Subcutaneous adipose tissue (tissue), 4 donors: ENCODE data around the gene EIF2D. TPM values are rescaled to one million over a fixed set of nuclear protein-coding genes. Genes with fewer than 3 reads are reported as not detected.

Source experiments
- CTCF ChIP-seq: fragments of 450-650 bp; IDR thresholded peaks from one replicate; pipeline ENCODE4 v1.5.1; 2016; ENCODE audit warnings: low read depth, mild to moderate bottlenecking, control low read depth, antibody characterized with exemption, moderate library complexity
- total RNA-seq, 4 donors: library from RNA; depleted of rRNA; stranded (reverse); fragments of >200 nt; gene quantifications; one replicate each; pipeline ENCODE4 v1.1.0, GENCODE V29; 2016

EIF2D gene
- total RNA-seq, 4 donors from 2014 or later, result 43.5 to 64.6 (median 51.4) TPM

- TF ChIP-seq CTCF, result no peak
Observed at GRCh38 chr1:206565995-206566394, 46.3 kb downstream of the EIF2D start.

DNA sequence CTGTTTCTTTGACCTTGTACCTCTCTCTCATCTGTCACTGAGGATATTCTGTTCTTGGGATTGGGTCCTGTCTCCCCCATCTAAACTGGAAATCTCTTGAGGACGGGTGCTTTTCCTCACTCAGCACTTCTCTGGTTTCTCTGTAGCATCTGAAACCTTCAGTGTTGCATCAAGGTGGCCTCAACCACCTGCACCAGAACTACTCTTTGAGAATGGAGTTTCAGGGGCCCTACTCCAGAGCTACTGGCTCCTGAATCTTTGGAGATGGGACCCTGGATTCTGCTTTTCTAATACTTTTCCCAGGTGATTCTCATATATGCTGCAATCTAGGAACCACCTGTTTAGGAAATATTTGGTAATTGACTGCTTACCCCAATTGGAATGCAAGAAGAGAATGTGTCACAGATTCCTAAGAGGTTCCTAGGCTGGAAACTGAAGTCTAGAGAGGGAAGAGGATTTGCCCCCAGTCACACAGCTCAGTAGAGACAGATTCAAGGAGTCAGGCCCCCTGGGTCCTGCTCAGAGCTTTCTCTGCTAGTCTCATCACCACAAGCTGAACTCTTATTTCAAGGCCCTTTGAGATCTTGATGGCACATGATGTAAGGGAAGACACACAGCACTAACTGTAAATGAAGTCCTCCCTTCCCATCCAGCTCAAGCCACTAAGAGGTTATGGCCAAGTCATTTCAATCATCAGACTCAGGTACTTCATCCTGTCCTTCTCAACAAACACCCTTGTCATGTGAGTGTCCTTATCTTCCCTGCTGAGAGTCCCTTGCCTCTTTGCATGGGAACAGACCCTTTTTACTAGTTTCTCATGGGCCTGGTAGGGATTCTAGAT, 48.7 kb downstream of the EIF2D start:
- TF ChIP-seq CTCF, result no peak

GRCh38 chr1:206560007-206560716, 52.1 kb downstream of the EIF2D start:
- no peak for TF ChIP-seq CTCF

DNA sequence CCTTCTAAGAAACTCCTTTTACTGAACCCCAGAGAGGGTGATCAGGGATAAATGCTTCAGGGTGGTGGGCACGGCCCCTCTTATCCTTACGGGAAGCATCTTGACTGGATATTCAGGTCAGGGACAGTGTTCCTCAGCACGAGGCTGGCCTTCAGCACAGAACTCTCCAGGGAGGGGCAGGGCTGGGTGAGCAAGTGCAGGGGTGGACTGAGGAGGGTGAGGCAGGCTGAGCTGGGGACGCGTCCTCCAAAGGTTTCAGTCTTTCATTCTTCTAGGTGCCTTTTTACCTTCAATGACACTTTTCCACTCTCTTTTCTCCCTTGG, 52.6 kb downstream of the EIF2D start:
- no peak for TF ChIP-seq CTCF

GRCh38 chr1:206558794-206559671, 53.2 kb downstream of the EIF2D start:
- no peak for TF ChIP-seq CTCF

GRCh38 chr1:206557636-206558473, 54.4 kb downstream of the EIF2D start:
- no peak for TF ChIP-seq CTCF
